ENCODE data around the gene PHC1. TPM values are rescaled to one million over a fixed set of nuclear protein-coding genes. Genes with fewer than 3 reads are reported as not detected.
A peak's percentile ranks its signal among the peaks of the same experiment; 100 is the strongest.

PHC1 gene
- total RNA-seq, 2 experiments from 2014 or later = 33.6 to 52.2 TPM

DNA sequence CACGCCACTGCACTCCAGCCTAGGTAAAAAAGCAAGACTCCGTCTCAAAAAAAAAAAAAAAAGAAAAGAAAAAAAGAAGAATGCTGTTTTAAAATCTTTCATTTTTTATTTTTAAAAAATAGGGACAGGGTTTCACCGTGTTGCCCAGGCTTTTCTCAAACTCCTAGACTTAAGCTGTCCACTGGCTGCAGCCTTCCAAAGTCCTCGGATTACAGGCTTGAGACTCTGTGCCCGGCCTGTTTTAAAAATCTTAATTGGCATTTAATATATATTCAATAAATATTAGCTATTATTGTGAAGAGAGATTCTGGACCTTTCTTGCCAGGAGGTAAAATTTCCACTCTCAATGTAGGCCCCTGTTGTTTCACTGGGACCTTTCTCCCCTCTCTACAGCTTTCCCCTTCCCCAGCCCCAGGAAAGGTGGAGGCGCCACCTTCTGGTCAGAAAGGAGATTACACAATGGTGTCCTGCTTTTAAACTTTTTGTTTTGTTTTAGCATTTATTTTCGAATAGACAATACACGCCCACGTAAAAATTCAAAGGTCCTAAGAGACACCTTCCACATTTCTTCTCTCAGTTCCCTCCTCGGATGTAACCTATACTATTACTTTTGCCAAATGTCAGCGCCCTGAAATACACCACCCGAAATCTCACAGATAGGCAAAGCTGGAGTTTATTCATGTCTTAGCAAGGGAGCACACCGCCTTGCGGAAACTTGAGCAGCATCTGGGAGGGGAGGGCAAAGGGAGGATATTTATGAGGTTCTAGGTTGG, 23.8 kb upstream of the PHC1 start:
- Histone ChIP-seq H3K4me2 (ENCODE audit: low read length) (peak overlapping the region; percentile 72), H2AFZ (ENCODE audit: low read length) (peak overlapping the region; percentile 90), H3K9me2 (ENCODE audit: insufficient read depth, low read length) (no peaks in the 10 kb centered on the region), H3K79me2 (ENCODE audit: insufficient read depth, low read depth, low read length) (no peaks in the 10 kb centered on the region), H3K36me3 (ENCODE audit: insufficient read depth, low read length) (no peaks in the 10 kb centered on the region), H3K27ac (ENCODE audit: low read depth, low read length, poor library complexity, severe bottlenecking) (no peak overlapping the region), H3K4me3 (ENCODE audit: low read depth, low read length, poor library complexity, severe bottlenecking) (peak overlapping the region; percentile 63), H3K4me1 (ENCODE audit: insufficient read depth, low read length, poor library complexity, severe bottlenecking) (no peaks in the 10 kb centered on the region), H3K9me3 (ENCODE audit: low read length) (no peaks in the 10 kb centered on the region), H4K20me1 (ENCODE audit: insufficient read depth, low read length) (no peaks in the 10 kb centered on the region)
- TF ChIP-seq, protein P1, sequence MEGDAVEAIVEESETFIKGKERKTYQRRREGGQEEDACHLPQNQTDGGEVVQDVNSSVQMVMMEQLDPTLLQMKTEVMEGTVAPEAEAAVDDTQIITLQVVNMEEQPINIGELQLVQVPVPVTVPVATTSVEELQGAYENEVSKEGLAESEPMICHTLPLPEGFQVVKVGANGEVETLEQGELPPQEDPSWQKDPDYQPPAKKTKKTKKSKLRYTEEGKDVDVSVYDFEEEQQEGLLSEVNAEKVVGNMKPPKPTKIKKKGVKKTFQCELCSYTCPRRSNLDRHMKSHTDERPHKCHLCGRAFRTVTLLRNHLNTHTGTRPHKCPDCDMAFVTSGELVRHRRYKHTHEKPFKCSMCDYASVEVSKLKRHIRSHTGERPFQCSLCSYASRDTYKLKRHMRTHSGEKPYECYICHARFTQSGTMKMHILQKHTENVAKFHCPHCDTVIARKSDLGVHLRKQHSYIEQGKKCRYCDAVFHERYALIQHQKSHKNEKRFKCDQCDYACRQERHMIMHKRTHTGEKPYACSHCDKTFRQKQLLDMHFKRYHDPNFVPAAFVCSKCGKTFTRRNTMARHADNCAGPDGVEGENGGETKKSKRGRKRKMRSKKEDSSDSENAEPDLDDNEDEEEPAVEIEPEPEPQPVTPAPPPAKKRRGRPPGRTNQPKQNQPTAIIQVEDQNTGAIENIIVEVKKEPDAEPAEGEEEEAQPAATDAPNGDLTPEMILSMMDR (conservative IDR thresholded peaks at IDR 0.05; ENCODE audit: low read length) = peak; percentile 99
- no peak for TF ChIP-seq EZH2phosphoT487 (IDR thresholded peaks at IDR 0.05; ENCODE audit: borderline replicate concordance, low read depth, low read length)
- no TSS peak for BruUV-seq (replicated peaks)
- intact Hi-C loops (cut with micrococcal nuclease; ENCODE audit: unreplicated experiment) = loop anchor here (1.0 to 2.0 kb wide), 4 partner anchors 148 to 346 kb away; no protein-coding TSS in a partner anchor
- ChIA-PET CTCF (ENCODE audit: unreplicated experiment) (interaction anchor here (0.7 to 1.2 kb wide), 4 partner anchors 20 to 233 kb away, joined by 3 to 4 read pairs (median 3); no protein-coding TSS in a partner anchor), POLR2A (interaction anchor here (0.6 to 1.8 kb wide), 12 partner anchors 60 to 346 kb away, joined by 3 to 4 read pairs (median 3); partner anchors contain the start of gene RIMKLB)
- DNase-seq (ENCODE audit: low spot score) = peak; percentile 64

GRCh38 chr12:8891976-8892375, 22.3 kb upstream of the PHC1 start:
- ChIA-PET CTCF (ENCODE audit: unreplicated experiment) (no interaction called here), POLR2A (no interaction called here)
- no peak for DNase-seq (ENCODE audit: low spot score)
- no peaks in the 10 kb centered on the region for H3K9me2 ChIP-seq (ENCODE audit: insufficient read depth, low read length)
- H3K27ac ChIP-seq (ENCODE audit: low read depth, low read length, poor library complexity, severe bottlenecking) = no peak overlapping the region
- no peak overlapping the region for H3K4me3 ChIP-seq (ENCODE audit: low read depth, low read length, poor library complexity, severe bottlenecking)
- no peaks in the 10 kb centered on the region for H4K20me1 ChIP-seq (ENCODE audit: insufficient read depth, low read length)
- intact Hi-C loops (cut with micrococcal nuclease; ENCODE audit: unreplicated experiment) = loop anchor here (2.0 kb wide), 2 partner anchors 147 to 347 kb away; no protein-coding TSS in a partner anchor
- no peak overlapping the region for H3K4me2 ChIP-seq (ENCODE audit: low read length)
- no peak overlapping the region for H2AFZ ChIP-seq (ENCODE audit: low read length)
- 0 out of 2 replicates have a peak, but pooled peaks cover 6% of the 10 kb centered on the region for H3K9me3 ChIP-seq (ENCODE audit: low read length)
- H3K36me3 ChIP-seq (ENCODE audit: insufficient read depth, low read length) = no peaks in the 10 kb centered on the region
- no TSS peak for BruUV-seq (replicated peaks)
- no peaks in the 10 kb centered on the region for H3K79me2 ChIP-seq (ENCODE audit: insufficient read depth, low read depth, low read length)
- no peaks in the 10 kb centered on the region for H3K4me1 ChIP-seq (ENCODE audit: insufficient read depth, low read length, poor library complexity, severe bottlenecking)
- TF ChIP-seq EZH2phosphoT487 (IDR thresholded peaks at IDR 0.05; ENCODE audit: borderline replicate concordance, low read depth, low read length) = no peak
- TF ChIP-seq, protein P1 (conservative IDR thresholded peaks at IDR 0.05; ENCODE audit: low read length) = no peak

GRCh38 chr12:8894378-8894777, 19.9 kb upstream of the PHC1 start:
- Histone ChIP-seq H3K36me3 (ENCODE audit: insufficient read depth, low read length) (no peaks in the 10 kb centered on the region), H3K4me1 (ENCODE audit: insufficient read depth, low read length, poor library complexity, severe bottlenecking) (no peaks in the 10 kb centered on the region), H3K79me2 (ENCODE audit: insufficient read depth, low read depth, low read length) (no peaks in the 10 kb centered on the region), H3K4me2 (ENCODE audit: low read length) (no peak overlapping the region), H3K27ac (ENCODE audit: low read depth, low read length, poor library complexity, severe bottlenecking) (no peak overlapping the region), H3K4me3 (ENCODE audit: low read depth, low read length, poor library complexity, severe bottlenecking) (no peak overlapping the region), H3K9me2 (ENCODE audit: insufficient read depth, low read length) (no peaks in the 10 kb centered on the region), H3K9me3 (ENCODE audit: low read length) (0 out of 2 replicates have a peak, but pooled peaks cover 6% of the 10 kb centered on the region), H4K20me1 (ENCODE audit: insufficient read depth, low read length) (no peaks in the 10 kb centered on the region), H2AFZ (ENCODE audit: low read length) (no peak overlapping the region)
- POLR2A ChIA-PET = interaction anchor here (0.7 kb wide), 2 partner anchors 144 to 216 kb away, joined by 3 read pairs; no protein-coding TSS in a partner anchor
- no TSS peak for BruUV-seq (replicated peaks)
- CTCF ChIA-PET (ENCODE audit: unreplicated experiment) = no interaction called here
- no peak for DNase-seq (ENCODE audit: low spot score)
- intact Hi-C loops (cut with micrococcal nuclease; ENCODE audit: unreplicated experiment) = no loop called here
- TF ChIP-seq EZH2phosphoT487 (IDR thresholded peaks at IDR 0.05; ENCODE audit: borderline replicate concordance, low read depth, low read length) = no peak
- TF ChIP-seq, protein P1 (conservative IDR thresholded peaks at IDR 0.05; ENCODE audit: low read length) = no peak
